Fibroblast of gingiva (primary cell): ENCODE measurements around the gene OR2T1.
"Not testable (repeated sequence)": the region's sequence is repeated elsewhere in the genome, so short reads cannot be mapped to it uniquely, and the experiment has no call there.

Source experiments
- DNase-seq: peaks from one replicate; pipeline ENCODE4 v3.0.0-alpha.2; 2011; ENCODE audit warnings: low read depth

The OR2T1 gene, protein sequence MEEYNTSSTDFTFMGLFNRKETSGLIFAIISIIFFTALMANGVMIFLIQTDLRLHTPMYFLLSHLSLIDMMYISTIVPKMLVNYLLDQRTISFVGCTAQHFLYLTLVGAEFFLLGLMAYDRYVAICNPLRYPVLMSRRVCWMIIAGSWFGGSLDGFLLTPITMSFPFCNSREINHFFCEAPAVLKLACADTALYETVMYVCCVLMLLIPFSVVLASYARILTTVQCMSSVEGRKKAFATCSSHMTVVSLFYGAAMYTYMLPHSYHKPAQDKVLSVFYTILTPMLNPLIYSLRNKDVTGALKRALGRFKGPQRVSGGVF

DNA sequence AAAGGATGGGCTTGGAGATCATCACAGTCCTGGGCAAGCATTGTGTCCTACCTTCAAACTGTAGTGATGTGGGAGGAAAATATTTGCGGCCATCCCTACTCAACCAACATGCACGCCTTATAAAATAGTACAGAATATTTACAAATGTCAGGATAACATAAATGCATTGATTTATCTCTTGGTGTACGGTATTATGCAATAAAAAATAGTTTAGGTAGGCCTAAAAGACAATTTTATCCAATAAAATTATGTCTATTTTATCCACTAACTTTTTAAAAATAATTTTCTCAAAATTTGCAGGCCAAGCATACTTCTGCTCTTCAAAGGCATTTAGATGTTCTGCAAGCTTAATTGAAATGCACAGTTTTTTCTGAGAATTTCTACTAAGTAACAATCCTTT, at the start of gene OR2T1:
TSS of gene OR2T1 (plus strand) at position 301 of the 400 bp plus-strand sequence. CDS start 3,100 bp downstream, outside the sequence.
- no peak for DNase-seq

DNA sequence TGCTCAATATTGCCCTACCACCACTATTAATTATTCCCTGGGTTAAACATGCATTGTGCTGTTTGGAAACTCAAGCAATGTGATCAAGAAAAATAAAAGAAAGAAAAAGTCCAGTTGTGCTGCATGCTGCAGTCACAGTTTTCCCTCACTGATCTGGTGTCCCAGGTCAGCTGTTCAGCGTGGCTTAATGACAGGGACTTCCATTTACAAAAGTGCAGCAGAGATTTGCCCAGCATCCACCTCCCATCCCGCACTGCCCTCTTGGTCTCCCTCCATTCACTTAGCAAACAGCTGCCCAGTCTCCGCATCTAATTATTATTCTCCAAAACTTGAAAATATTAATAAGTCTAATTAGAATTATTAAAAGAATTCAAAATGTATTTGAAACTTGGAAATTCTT, 43.4 kb upstream of the OR2T1 start:
- DNase-seq: no peak

DNA sequence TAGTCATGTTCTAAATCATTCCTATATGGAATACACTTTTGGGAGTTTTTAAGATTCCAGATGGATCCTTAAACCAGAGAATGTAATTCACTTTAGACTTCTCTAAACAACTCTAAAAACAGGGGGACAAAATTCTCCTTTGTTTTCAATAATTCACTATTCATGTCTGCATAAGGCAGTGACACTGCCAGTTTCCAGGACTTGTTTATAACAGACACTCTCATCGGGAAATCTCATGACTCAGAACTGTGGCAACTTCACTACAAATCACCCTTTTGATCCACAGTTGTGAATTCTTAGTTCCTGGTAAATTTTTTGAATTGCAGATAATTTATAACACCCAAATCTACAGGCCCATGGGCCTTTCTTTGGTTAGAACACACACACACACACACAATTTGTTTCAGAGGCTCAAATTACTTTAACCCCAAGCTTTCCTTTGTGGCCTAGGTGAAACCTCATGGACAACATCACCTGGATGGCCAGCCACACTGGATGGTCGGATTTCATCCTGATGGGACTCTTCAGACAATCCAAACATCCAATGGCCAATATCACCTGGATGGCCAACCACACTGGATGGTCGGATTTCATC, 41.6 kb upstream of the OR2T1 start, which contains the start of gene OR2T4:
TSS of gene OR2T4 (plus strand) at position 545 of the 595 bp plus-strand sequence. CDS start at position 545, 0 bp downstream.
- DNase-seq: no peak

DNA sequence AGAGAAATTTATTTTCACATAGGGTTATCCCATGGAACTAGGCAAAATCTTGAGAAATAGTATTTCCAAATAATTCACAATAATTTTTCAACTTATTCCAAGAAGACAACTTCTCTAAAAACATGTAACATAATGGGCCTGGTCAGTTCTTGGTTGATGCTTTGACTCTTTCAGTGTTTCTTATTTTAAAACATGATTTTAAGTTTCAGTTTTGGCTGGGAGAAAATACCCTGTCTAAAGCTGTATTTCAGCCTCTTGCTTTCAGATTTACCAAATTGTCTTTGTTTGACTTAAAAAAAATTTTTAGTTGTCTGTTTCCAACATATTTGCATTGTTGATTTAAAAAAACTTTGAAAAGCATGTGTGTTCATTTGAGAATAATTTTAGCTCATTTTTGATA, 36.2 kb upstream of the OR2T1 start:
- DNase-seq: no peak

DNA sequence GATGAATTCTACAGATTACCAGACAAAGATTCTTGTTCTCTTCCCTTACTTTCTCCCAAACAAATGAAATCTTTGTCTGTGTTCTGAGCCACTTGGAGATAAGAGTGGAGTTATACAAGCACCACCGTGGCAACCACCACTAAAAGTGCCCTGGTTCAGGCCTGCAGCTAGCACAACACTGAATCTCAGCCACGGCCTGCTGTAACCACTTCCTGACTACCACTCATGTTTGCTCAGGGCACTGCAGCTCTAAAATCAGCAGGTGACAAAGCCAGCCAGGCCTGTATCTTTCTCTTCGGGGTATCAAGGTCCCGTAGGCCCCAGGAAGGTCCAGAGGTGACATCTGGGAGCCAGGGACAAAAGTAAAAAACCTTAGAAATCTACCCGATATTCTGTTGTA, 30.5 kb upstream of the OR2T1 start:
- DNase-seq: no peak

DNA sequence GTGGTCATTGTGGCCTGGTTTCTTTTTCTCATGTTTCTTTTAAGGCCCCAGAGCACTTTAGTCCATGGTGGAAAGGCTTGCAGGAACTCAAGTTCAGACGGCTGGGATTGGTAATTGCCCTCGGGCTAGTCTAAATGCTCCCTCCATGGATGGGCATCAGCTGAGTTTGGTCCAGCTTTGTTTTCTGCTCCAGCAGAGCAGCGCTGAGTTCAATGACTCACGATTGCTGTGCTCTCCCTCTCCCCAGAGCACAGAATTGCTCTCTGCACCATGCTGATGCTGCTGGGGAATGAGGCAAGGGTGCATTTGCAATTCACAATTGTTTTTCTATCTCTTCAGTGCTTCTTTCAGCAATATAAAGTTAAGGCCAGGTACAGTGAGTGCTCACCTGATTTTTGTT, 29.1 kb upstream of the OR2T1 start:
- DNase-seq: no peak

DNA sequence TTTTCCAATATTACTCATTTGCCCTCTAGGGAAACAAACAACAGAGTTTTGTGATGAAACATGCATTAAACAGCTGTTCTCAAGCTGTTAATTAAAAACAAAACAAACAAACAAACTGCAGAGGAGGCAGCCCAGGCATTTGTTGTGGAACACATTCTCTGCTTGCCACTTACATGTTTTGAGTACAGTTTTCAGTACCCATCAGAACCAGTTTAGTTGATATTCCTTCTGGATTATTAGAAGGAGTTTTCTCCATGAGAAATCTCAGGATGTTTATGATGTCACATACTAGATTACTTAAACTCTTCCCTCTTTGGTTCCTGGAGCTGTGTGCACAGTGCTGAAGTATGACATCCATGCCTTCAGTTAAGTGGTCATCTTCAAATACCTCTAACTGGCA, 27.4 kb upstream of the OR2T1 start, which contains the start of gene OR2T6:
TSS of gene OR2T6 (plus strand) at position 301 of the 400 bp plus-strand sequence. CDS start 11,863 bp downstream, outside the sequence.
- no peak for DNase-seq

DNA sequence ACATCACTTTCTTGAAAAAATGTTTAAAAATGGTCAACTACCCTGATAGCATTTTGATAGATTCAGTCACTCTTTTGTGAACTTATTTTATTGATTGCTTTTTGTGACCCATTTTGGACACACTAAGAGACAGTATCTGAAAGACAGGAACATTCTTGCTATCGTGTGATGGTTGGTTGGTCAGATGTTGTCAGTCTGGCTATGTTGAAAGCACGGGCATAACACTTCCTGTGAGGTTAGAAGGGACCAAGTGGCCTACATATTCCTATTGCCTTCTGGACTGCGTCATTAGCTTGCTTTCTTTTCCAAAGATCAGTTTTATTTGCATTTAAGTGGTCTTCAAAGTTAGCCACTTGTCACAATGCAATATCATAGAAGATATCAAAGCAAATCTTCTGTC, 25.9 kb upstream of the OR2T1 start:
- DNase-seq: no peak

DNA sequence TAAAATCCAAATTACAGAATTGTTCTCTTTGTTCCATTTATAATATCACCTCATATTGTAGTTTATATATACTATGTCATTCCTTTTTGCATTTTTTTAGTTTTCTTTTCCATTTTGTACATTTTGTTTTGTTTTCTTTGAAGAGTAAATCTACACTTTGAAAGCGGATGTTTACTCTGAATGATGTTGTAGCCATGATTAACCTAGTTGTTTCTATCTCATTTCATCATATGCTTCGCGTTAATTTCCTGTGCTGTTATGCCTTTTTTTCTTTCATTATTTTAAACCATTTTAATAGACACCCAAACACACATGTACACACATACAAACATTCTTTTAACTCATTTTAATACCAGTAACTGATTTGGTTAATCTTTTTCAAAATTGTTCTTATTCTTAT, 22.0 kb upstream of the OR2T1 start:
- no peak for DNase-seq

DNA sequence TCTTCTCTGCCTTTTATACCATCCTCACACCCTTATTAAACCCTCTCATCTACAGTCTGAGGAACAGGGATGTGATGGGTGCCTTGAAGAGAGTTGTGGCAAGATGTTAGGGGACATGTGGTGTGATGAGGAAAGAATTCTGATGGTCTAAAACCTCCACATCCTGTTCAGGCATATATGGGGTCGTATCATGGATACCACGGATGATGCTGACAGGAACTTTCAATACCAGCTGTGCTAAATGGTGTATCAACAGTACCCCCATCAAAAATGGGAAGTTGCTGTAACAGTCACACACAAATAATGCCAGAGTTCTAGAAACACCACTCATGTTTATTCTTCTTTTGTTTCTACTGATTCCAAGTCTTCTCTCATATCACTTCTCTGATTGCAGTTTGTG, 14.4 kb upstream of the OR2T1 start:
- DNase-seq: no peak

DNA sequence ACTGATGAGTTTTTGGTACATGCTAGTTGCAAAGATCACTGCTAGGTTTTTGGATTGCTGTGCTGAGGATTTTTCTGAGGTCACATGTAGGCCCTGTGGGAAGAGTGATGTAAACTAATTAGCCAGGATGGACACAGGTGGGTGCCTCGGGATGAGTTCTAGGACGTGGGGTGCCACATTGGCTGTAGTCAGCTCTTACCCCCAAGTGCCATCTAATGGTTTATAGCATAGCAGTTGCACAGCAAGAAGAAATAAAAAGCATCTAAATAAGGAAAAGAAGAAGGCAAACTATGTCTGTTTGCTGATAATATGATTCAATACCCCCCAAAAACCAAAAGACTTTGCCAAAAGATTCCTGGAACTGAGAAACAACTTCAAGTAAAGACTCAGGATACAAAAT, 9.8 kb upstream of the OR2T1 start:
- no peak for DNase-seq

DNA sequence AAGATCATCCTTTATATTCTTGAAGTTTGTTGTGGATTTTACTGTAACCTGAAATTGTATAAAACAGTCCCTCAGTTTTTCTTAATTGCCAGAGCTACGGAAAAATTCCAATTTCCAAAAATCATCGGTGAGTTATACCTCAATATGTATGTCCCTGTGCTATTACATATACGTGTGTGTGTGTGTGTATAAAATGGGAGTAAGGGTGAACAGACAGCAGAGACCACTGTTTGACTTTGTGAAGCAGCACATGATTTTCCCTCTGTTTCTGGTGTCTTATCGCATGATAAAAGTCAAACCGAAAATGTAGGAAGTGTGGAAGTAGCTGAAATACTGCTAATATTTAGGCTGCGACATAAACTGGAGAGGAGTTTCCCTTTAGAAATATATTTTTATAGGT, 1.2 kb downstream of the OR2T1 start:
- no peak for DNase-seq

DNA sequence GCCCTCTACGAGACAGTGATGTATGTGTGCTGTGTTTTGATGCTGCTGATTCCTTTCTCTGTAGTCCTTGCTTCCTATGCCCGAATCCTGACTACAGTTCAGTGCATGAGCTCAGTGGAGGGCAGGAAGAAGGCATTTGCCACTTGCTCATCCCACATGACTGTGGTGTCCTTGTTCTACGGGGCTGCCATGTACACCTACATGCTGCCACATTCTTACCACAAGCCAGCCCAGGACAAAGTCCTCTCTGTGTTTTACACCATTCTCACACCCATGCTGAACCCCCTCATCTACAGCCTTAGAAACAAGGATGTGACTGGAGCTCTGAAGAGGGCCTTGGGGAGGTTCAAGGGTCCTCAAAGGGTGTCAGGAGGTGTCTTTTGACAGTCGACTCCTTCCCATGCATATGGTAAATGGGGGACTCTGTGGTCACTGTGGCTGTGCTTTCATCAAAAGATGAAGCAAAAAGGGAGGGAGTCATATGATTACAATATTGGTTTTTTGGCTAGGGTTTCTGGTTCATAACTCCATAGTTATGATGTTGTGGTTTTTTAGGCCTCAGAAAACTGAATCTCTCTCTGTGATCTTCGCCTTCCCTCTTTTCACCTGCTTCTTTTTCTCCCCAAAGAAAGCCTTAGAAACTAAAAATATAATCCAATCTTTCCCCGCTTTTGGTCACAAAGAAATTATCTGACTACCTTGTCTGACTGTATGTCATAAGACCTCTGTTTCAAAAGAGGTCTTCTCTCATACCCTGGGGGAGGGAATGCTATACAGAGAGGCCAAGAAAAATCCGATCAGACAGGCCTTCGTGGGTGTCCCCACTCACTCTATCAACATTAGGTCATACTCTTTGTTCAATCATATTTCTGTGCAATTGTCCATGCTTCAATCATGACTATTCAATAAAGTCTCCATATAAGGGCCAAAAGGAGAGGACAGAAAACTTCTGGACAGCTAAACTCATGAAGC, 4.2 kb downstream of the OR2T1 start:
- no peak for DNase-seq

DNA sequence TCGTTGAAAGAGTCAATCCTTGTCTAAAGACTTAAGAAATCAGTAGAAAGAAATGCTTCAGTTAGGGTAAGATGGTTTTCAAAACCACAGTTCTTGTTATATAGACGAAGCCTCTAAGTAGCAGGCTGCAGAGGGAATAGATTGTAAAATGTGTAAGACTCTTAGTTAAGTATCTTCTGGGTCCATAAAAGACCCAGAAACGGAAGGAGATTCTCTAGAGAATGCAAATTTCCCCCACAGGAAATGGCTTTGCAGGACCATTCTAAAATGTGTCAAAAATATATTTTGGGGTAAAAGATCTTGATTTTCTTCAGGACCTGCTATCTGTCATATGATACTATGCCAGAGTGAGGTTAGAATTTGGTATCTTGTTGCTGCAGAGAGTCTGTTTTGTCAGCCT, 13.4 kb downstream of the OR2T1 start:
- no peak for DNase-seq

DNA sequence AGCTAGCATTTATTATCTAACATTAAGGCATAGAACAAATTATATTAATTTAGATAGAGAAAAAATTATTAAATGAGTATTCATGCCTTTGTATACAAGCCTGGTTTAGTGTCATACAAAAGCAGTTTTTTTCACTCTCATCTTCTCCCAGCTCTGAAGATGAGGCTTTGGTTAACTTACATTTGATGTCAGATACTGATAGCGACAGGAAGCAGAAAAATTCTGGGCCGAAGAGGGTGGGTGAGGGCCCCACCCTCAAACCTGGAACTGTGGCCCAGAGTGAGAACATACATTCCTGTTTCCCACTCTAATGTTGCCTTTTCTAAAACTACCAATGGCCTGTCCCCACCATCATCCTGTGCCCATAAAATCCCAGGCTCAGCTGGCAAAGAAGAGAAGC, 15.0 kb downstream of the OR2T1 start:
- DNase-seq: no peak

DNA sequence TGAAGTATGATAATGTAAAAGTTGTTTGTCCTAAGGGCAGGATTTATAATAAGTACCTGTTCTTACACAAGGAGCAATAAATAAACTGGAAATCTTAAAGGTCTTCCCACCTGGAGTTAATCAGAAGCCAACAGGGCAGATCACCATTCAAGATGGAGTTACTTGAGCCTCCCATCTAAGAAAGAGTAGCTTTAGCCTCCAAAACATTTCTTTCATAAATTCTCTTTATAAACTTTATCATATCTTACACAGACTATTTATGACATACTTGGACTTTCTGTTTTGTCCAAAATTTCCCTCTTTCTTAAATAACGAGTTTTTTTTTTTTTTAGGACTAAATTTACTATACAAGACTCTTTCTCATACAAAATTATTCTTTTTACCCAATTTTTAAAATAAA, 18.5 kb downstream of the OR2T1 start:
- DNase-seq: no peak

DNA sequence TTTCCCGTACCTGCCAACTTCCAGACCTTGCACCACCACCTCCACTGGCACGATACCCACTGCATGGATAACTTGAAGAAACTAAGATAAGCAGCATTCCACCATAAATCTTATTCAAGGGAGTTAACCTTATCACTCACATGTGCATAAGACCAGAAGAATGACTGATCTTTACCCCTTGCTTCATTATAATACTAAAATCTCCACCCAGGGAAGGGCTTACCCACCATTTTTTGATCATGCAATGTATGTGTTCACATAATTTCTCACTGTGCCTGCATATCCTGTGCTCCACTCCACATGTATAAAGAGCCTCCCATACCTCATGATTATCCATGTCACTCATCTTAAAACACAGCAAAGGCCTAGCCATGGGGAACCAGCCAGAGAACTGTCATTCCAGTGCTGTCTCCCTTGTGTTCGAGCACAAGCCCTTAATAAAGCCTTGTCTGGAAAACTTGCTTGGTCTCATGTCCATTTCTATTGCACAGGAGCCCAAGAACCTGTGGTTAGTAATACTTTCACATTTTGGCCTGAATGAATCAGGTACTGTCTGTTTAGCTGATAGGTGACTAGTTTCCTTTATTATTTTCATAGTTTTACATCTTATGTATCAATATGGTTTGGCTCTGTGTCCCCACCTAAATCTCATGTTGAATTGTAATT, 24.8 kb downstream of the OR2T1 start:
- DNase-seq: not testable (repeated sequence)

DNA sequence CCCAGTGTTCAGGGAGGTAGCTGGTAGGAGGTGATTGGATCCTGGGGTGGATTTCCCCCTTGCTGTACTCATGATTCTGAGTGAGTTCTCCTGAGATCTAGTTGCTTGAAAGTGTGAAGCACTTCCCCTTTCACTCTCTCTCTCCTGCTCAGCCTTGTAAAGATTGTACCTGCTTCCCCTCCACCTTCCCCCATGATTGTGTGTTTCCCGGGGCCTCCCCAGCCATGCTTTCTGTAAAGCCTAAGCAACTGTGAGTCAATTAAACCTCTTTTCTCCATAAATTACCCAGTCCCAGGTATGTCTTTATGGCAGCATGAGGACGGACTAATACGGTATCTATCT, 25.3 kb downstream of the OR2T1 start:
- not testable (repeated sequence) for DNase-seq

DNA sequence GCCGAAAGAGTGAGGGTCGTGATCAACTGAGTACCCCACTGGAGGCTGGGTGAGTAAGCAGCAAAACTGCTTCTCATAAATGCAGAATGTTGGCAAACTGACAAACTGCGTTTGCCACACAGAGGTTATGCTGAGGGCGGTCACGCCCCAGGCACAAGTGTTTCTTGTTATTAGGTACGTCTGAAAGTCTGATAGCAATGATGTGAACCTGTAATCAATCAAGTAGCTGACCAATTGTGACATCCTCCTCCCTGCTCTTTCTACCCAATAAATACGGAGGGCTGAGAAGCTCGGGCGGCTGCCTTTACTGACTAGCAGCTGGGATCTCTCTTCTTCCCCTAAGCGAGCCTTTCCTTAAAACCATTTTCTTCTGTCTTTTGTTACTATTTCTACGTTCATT, 28.8 kb downstream of the OR2T1 start:
- not testable (repeated sequence) for DNase-seq

DNA sequence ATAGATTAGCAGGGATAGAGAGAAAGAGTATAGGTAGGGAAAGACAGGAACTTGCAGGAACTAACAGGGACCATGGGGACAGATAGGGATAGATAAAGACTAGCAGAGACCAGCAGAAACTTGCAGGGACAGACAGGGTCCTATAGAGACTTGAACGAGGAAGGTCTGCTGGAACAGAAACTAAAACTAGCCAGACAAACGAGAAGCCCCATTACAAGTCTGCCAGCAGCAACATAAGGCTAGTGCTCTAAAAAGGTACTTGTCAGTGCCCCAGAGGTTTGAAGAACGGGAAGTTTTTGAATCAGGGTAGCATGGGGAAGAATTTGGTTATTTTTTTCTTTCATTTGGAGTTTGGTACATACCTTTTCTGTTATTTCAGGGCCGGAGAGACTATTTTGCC, 29.4 kb downstream of the OR2T1 start:
- DNase-seq: not testable (repeated sequence)

DNA sequence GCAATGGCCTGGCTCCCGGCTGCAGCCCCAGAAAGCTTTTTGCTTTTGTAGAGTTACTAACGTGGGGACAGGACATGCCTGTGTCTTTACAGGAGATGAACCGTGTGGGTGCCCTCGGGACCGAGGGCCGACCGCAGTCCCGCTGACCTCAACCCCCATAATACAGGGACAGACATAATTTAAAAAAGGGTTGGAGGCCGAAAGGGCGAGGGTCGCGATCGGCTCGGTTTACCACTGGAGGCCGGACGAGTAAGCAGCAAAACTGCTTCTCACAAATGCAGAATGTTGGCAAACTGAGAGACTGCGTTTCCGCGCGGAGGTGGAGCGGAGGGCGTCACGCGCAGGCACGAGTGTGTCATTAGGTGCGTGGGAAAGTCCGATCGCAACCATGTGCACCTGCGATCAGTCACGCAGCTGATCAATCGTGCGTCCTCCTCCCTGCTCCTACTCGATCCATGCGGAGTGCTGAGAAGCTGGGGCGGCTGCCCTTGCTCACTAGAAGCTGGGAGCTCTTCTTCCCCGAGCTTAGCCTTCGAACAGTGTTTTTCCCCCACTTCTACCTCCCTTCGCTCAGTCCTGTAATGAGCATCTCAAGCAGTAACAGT, 31.1 kb downstream of the OR2T1 start:
- not testable (repeated sequence) for DNase-seq

DNA sequence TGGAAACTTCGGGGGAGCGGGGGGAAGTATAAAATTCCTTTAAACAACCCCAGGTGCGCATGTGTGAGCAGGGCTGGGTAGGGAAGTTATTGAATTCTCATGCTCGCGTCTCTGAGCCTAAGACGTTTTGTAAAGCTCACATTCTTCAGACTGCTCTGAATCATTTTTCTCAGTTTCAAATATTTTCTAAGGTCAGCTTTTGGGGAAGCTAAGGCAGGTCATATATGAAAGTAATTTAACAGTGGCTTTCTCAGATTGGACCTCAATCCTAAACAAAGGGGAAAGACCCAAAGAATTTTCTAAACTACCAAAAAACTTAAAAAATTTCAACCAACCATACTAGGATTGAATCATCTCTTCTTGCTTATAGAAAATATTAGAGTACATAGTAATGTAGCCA, 32.1 kb downstream of the OR2T1 start:
- not testable (repeated sequence) for DNase-seq
